Erythroblast (primary cell): Measurements from ENCODE around the gene KCNAB2.

Experiments
- DNase-seq, 2 experiments: peaks; one replicate each; lab custom pipeline; 2025; lab: John Stamatoyannopoulos, UW
- GATA1 ChIP-seq: IDR thresholded peaks from 2 replicates; pipeline ENCODE4 v1.6.1; 2011; ENCODE audit warnings: low read depth, mild to moderate bottlenecking, control low read depth, low read length, moderate library complexity
- POLR2A ChIP-seq: IDR thresholded peaks from 2 replicates; pipeline ENCODE4 v1.6.1; 2011; ENCODE audit warnings: mild to moderate bottlenecking, low read length

Gene KCNAB2

GRCh38 chr1:6033124-6033523 lies 12.6 kb upstream of the KCNAB2 start:
- no peak for DNase-seq
- no peak for TF ChIP-seq POLR2A

GRCh38 chr1:6033986-6034749 lies 11.5 kb upstream of the KCNAB2 start:
- TF ChIP-seq GATA1: no peak
- no peak for TF ChIP-seq POLR2A
- peak in 1 of 2 experiments; percentile 35 for DNase-seq

- no peak for DNase-seq
- no peak for TF ChIP-seq POLR2A
- TF ChIP-seq GATA1: no peak
These were observed 11.0 kb upstream of the KCNAB2 start for GRCh38 chr1:6034750-6035096.

GRCh38 chr1:6035303-6035702 lies 10.4 kb upstream of the KCNAB2 start:
- DNase-seq: no peak
- TF ChIP-seq POLR2A (no peak), GATA1 (no peak)

- TF ChIP-seq GATA1 (no peak), POLR2A (no peak)
- no peak for DNase-seq
These were observed 10.0 kb upstream of the KCNAB2 start for GRCh38 chr1:6035719-6036118.

GRCh38 chr1:6037338-6037762 lies 8.3 kb upstream of the KCNAB2 start:
- no peak for DNase-seq
- TF ChIP-seq GATA1: no peak

GRCh38 chr1:6038603-6039002 lies 7.1 kb upstream of the KCNAB2 start:
- TF ChIP-seq GATA1: no peak
- TF ChIP-seq POLR2A: no peak
- DNase-seq: no peak

- DNase-seq: no peak
- TF ChIP-seq POLR2A (no peak), GATA1 (no peak)
These were observed 6.7 kb upstream of the KCNAB2 start for GRCh38 chr1:6039031-6039430.

GRCh38 chr1:6040444-6040843 lies 5.2 kb upstream of the KCNAB2 start:
- no peak for DNase-seq
- TF ChIP-seq POLR2A: no peak
- TF ChIP-seq GATA1: no peak

- TF ChIP-seq GATA1 (no peak), POLR2A (no peak)
- DNase-seq: no peak
These were observed 4.8 kb upstream of the KCNAB2 start for GRCh38 chr1:6040861-6041415.

GRCh38 chr1:6041432-6042062 lies 4.1 kb upstream of the KCNAB2 start:
- peak; percentile 9 to 48 for DNase-seq
- TF ChIP-seq GATA1 (no peak), POLR2A (no peak)

GRCh38 chr1:6043561-6043960 lies 2.1 kb upstream of the KCNAB2 start:
- TF ChIP-seq GATA1: no peak
- no peak for TF ChIP-seq POLR2A
- DNase-seq: no peak

GRCh38 chr1:6044481-6045109 lies 1.1 kb upstream of the KCNAB2 start:
- no peak for DNase-seq
- no peak for TF ChIP-seq POLR2A
- no peak for TF ChIP-seq GATA1

- no peak for TF ChIP-seq POLR2A
- TF ChIP-seq GATA1: no peak
- no peak for DNase-seq
These were observed 582 bp upstream of the KCNAB2 start for GRCh38 chr1:6045110-6045502.
